Retinal pigment epithelial cell (primary cell): ENCODE results near the gene BANP.
"Not testable (repeated sequence)": the region's sequence is repeated elsewhere in the genome, so short reads cannot be mapped to it uniquely, and the experiment has no call there.

Experiments
- DNase-seq: peaks from one replicate; pipeline ENCODE4 v3.0.0-alpha.2; 2010; ENCODE audit warnings: low read depth
- H3K4me3 ChIP-seq: 2 replicates; pipeline ENCODE4 v1.5.1; 2011; ENCODE audit warnings: mild to moderate bottlenecking, low read length, control low read depth, moderate library complexity
- CTCF ChIP-seq: conservative IDR thresholded peaks from 2 replicates; pipeline ENCODE4 v1.5.1; 2011; ENCODE audit warnings: low read depth, low read length, control low read depth, inconsistent platforms

Gene BANP

GRCh38 chr16:88103011-88103410 lies 151.8 kb downstream of the BANP start:
- no peak for TF ChIP-seq CTCF
- no peak for DNase-seq
- no peak overlapping the region for H3K4me3 ChIP-seq

GRCh38 chr16:88103581-88104188 lies 152.5 kb downstream of the BANP start:
- DNase-seq = no peak
- H3K4me3 ChIP-seq = no peak overlapping the region
- no peak for TF ChIP-seq CTCF

GRCh38 chr16:88104363-88104762 lies 153.1 kb downstream of the BANP start:
- not testable (repeated sequence) for H3K4me3 ChIP-seq, DNase-seq

- not testable (repeated sequence) for H3K4me3 ChIP-seq, DNase-seq
Observed at GRCh38 chr16:88105574-88106140, 154.4 kb downstream of the BANP start.

- not testable (repeated sequence) for H3K4me3 ChIP-seq, DNase-seq
Observed at GRCh38 chr16:88106566-88106965, 155.3 kb downstream of the BANP start.

- no peak for TF ChIP-seq CTCF
- H3K4me3 ChIP-seq = no peak overlapping the region
- no peak for DNase-seq
Observed at GRCh38 chr16:88108762-88109161, 157.5 kb downstream of the BANP start.

- DNase-seq, H3K4me3 ChIP-seq: not testable (repeated sequence)
Observed at GRCh38 chr16:88109726-88110621, 158.7 kb downstream of the BANP start.

GRCh38 chr16:88110875-88111494 lies 159.8 kb downstream of the BANP start:
- H3K4me3 ChIP-seq, DNase-seq: not testable (repeated sequence)

- not testable (repeated sequence) for DNase-seq, H3K4me3 ChIP-seq
Observed at GRCh38 chr16:88111976-88112375, 160.7 kb downstream of the BANP start.

GRCh38 chr16:88113545-88114045 lies 162.4 kb downstream of the BANP start:
- DNase-seq = no peak
- TF ChIP-seq CTCF = no peak

GRCh38 chr16:88114541-88115228 lies 163.5 kb downstream of the BANP start:
- DNase-seq, H3K4me3 ChIP-seq: not testable (repeated sequence)

More at GRCh38 chr16:88113545-88114045, 162.4 kb downstream of the BANP start:
- H3K4me3 ChIP-seq = no peak overlapping the region
